NK-92 (cell line): Measurements from ENCODE around the gene COMTD1.

Experiments
- DNase-seq: peaks from one replicate; lab custom pipeline; 2025; ENCODE audit not compliant: unreplicated experiment; lab: John Stamatoyannopoulos, UW

The COMTD1 gene

GRCh38 chr10:75235375-75236177 lies at the start of gene COMTD1:
Gene COMTD1, minus strand, starts transcription at chr10:75235957. Its CDS starts 29 bp downstream, at chr10:75235928.
- DNase-seq, result peak; percentile 22

GRCh38 chr10:75283671-75284470 lies 48.1 kb upstream of the COMTD1 start:
- no peak for DNase-seq

GRCh38 chr10:75283078-75283670 lies 47.4 kb upstream of the COMTD1 start:
- DNase-seq, result no peak

GRCh38 chr10:75281974-75282373 lies 46.2 kb upstream of the COMTD1 start:
- DNase-seq, result no peak

- no peak for DNase-seq
These were observed 44.5 kb upstream of the COMTD1 start for GRCh38 chr10:75280236-75280635.

GRCh38 chr10:75276069-75276872 lies 40.5 kb upstream of the COMTD1 start:
- DNase-seq, result no peak

GRCh38 chr10:75272896-75273295 lies 37.1 kb upstream of the COMTD1 start:
- DNase-seq, result no peak

GRCh38 chr10:75272094-75272493 lies 36.3 kb upstream of the COMTD1 start:
- no peak for DNase-seq

- no peak for DNase-seq
These were observed 33.8 kb upstream of the COMTD1 start for GRCh38 chr10:75269605-75270004.

- DNase-seq, result no peak
These were observed 31.2 kb upstream of the COMTD1 start for GRCh38 chr10:75266945-75267344.

GRCh38 chr10:75265856-75266255 lies 30.1 kb upstream of the COMTD1 start:
- DNase-seq, result no peak

- DNase-seq, result no peak
These were observed 28.0 kb upstream of the COMTD1 start for GRCh38 chr10:75263806-75264205.

- DNase-seq, result no peak
These were observed 26.3 kb upstream of the COMTD1 start for GRCh38 chr10:75261813-75262705.

GRCh38 chr10:75260990-75261389 lies 25.2 kb upstream of the COMTD1 start:
- no peak for DNase-seq

GRCh38 chr10:75254739-75255138 lies 19.0 kb upstream of the COMTD1 start:
- DNase-seq, result no peak

- no peak for DNase-seq
These were observed 17.8 kb upstream of the COMTD1 start for GRCh38 chr10:75253281-75254220.

GRCh38 chr10:75250934-75251333 lies 15.2 kb upstream of the COMTD1 start:
- DNase-seq, result no peak

GRCh38 chr10:75247797-75248196 lies 12.0 kb upstream of the COMTD1 start:
- no peak for DNase-seq

- DNase-seq, result no peak
These were observed 10.7 kb upstream of the COMTD1 start for GRCh38 chr10:75246506-75246905.
